Stimulated activated naive CD8-positive, alpha-beta T cell treated with anti-CD3 and anti-CD28 coated beads, Interleukin-15, Interleukin-2, amounts not matched to agents 100 ng/mL and 50 ng/mL, for 24 hours (primary cell): ENCODE results near the gene SLC66A3.
"Not testable (repeated sequence)": the region's sequence is repeated elsewhere in the genome, so short reads cannot be mapped to it uniquely, and the experiment has no call there.

ENCODE experiments used
- H3K27ac Mint-ChIP-seq: one replicate; pipeline ENCODE4 v1.8.0; 2021; ENCODE audit warnings: mild to moderate bottlenecking, mixed read lengths
- H3K27me3 Mint-ChIP-seq: one replicate; pipeline ENCODE4 v1.8.0; 2021; ENCODE audit warnings: mixed read lengths
- H3K36me3 Mint-ChIP-seq: one replicate; pipeline ENCODE4 v1.8.0; 2021; ENCODE audit warnings: low read depth, mixed read lengths
- H3K4me1 Mint-ChIP-seq: one replicate; pipeline ENCODE4 v1.8.0; 2021; ENCODE audit warnings: low read depth, mixed read lengths
- H3K4me3 Mint-ChIP-seq: one replicate; pipeline ENCODE4 v1.8.0; 2021; ENCODE audit warnings: mild to moderate bottlenecking, mixed read lengths
- H3K9me3 Mint-ChIP-seq: one replicate; pipeline ENCODE4 v1.8.0; 2021; ENCODE audit warnings: mixed read lengths

The SLC66A3 gene

GRCh38 chr2:11165046-11165445 lies 9.8 kb downstream of the SLC66A3 start:
- H3K4me1 Mint-ChIP-seq: peaks cover 13% of the 10 kb centered on the region
- H3K36me3 Mint-ChIP-seq, H3K4me3 Mint-ChIP-seq, H3K27me3 Mint-ChIP-seq, H3K9me3 Mint-ChIP-seq, H3K27ac Mint-ChIP-seq: not testable (repeated sequence)

- Mint-ChIP-seq H3K9me3 (no peaks in the 10 kb centered on the region), H3K36me3 (peaks cover 4% of the 10 kb centered on the region), H3K4me1 (no peaks in the 10 kb centered on the region), H3K27ac (no peak overlapping the region), H3K4me3 (no peak overlapping the region), H3K27me3 (no peaks in the 10 kb centered on the region)
These were observed 11.2 kb downstream of the SLC66A3 start for GRCh38 chr2:11166476-11166875.

GRCh38 chr2:11168488-11168887 lies 13.2 kb downstream of the SLC66A3 start:
- Mint-ChIP-seq H3K4me1 (no peaks in the 10 kb centered on the region), H3K36me3 (peaks cover 4% of the 10 kb centered on the region), H3K27me3 (no peaks in the 10 kb centered on the region), H3K4me3 (no peak overlapping the region), H3K9me3 (no peaks in the 10 kb centered on the region), H3K27ac (no peak overlapping the region)

- H3K27ac Mint-ChIP-seq: no peak overlapping the region
- no peaks in the 10 kb centered on the region for H3K27me3 Mint-ChIP-seq
- no peak overlapping the region for H3K4me3 Mint-ChIP-seq
- no peaks in the 10 kb centered on the region for H3K4me1 Mint-ChIP-seq
- no peaks in the 10 kb centered on the region for H3K36me3 Mint-ChIP-seq
- no peaks in the 10 kb centered on the region for H3K9me3 Mint-ChIP-seq
These were observed 14.1 kb downstream of the SLC66A3 start for GRCh38 chr2:11169333-11169732.

GRCh38 chr2:11174222-11174621 lies 19.0 kb downstream of the SLC66A3 start:
- H3K9me3 Mint-ChIP-seq: no peaks in the 10 kb centered on the region
- no peaks in the 10 kb centered on the region for H3K27me3 Mint-ChIP-seq
- no peak overlapping the region for H3K27ac Mint-ChIP-seq
- H3K4me1 Mint-ChIP-seq: peaks cover 12% of the 10 kb centered on the region
- no peak overlapping the region for H3K4me3 Mint-ChIP-seq
- H3K36me3 Mint-ChIP-seq: peaks cover 17% of the 10 kb centered on the region

GRCh38 chr2:11175293-11175795 lies 20.1 kb downstream of the SLC66A3 start:
- Mint-ChIP-seq H3K27ac (peak overlapping the region; percentile 43), H3K9me3 (no peaks in the 10 kb centered on the region), H3K4me3 (no peak overlapping the region), H3K27me3 (no peaks in the 10 kb centered on the region), H3K36me3 (peaks cover 20% of the 10 kb centered on the region), H3K4me1 (peaks cover 12% of the 10 kb centered on the region)

- H3K36me3 Mint-ChIP-seq: peaks cover 24% of the 10 kb centered on the region
- H3K27me3 Mint-ChIP-seq: no peaks in the 10 kb centered on the region
- H3K4me1 Mint-ChIP-seq: peaks cover 12% of the 10 kb centered on the region
- no peaks in the 10 kb centered on the region for H3K9me3 Mint-ChIP-seq
- H3K4me3 Mint-ChIP-seq: no peak overlapping the region
- no peak overlapping the region for H3K27ac Mint-ChIP-seq
These were observed 22.8 kb downstream of the SLC66A3 start for GRCh38 chr2:11177871-11178690.

- no peaks in the 10 kb centered on the region for H3K27me3 Mint-ChIP-seq
- peaks cover 25% of the 10 kb centered on the region for H3K36me3 Mint-ChIP-seq
- no peak overlapping the region for H3K4me3 Mint-ChIP-seq
- peaks cover 12% of the 10 kb centered on the region for H3K4me1 Mint-ChIP-seq
- no peaks in the 10 kb centered on the region for H3K9me3 Mint-ChIP-seq
- no peak overlapping the region for H3K27ac Mint-ChIP-seq
These were observed 23.9 kb downstream of the SLC66A3 start for GRCh38 chr2:11179196-11179595.

GRCh38 chr2:11179899-11180298 lies 24.6 kb downstream of the SLC66A3 start:
- Mint-ChIP-seq H3K9me3 (no peaks in the 10 kb centered on the region), H3K4me1 (peaks cover 11% of the 10 kb centered on the region), H3K27me3 (no peaks in the 10 kb centered on the region), H3K27ac (no peak overlapping the region), H3K4me3 (no peak overlapping the region), H3K36me3 (peaks cover 28% of the 10 kb centered on the region)

- Mint-ChIP-seq H3K27me3 (no peaks in the 10 kb centered on the region), H3K27ac (no peak overlapping the region), H3K4me1 (peaks cover 4% of the 10 kb centered on the region), H3K36me3 (peaks cover 28% of the 10 kb centered on the region), H3K4me3 (no peak overlapping the region), H3K9me3 (no peaks in the 10 kb centered on the region)
These were observed 25.4 kb downstream of the SLC66A3 start for GRCh38 chr2:11180653-11181052.

- Mint-ChIP-seq H3K4me3 (no peak overlapping the region), H3K9me3 (no peaks in the 10 kb centered on the region), H3K36me3 (peaks cover 35% of the 10 kb centered on the region), H3K4me1 (no peaks in the 10 kb centered on the region), H3K27me3 (no peaks in the 10 kb centered on the region), H3K27ac (no peak overlapping the region)
These were observed 27.7 kb downstream of the SLC66A3 start for GRCh38 chr2:11182951-11183350.

- H3K4me3 Mint-ChIP-seq: no peak overlapping the region
- H3K27ac Mint-ChIP-seq: no peak overlapping the region
- no peaks in the 10 kb centered on the region for H3K4me1 Mint-ChIP-seq
- H3K36me3 Mint-ChIP-seq: peaks cover 39% of the 10 kb centered on the region
- no peaks in the 10 kb centered on the region for H3K9me3 Mint-ChIP-seq
- H3K27me3 Mint-ChIP-seq: no peaks in the 10 kb centered on the region
These were observed 30.9 kb downstream of the SLC66A3 start for GRCh38 chr2:11186145-11186544.

- Mint-ChIP-seq H3K4me3 (no peak overlapping the region), H3K27ac (no peak overlapping the region), H3K4me1 (no peaks in the 10 kb centered on the region), H3K36me3 (peaks cover 40% of the 10 kb centered on the region), H3K27me3 (no peaks in the 10 kb centered on the region), H3K9me3 (no peaks in the 10 kb centered on the region)
These were observed 31.9 kb downstream of the SLC66A3 start for GRCh38 chr2:11187083-11187619.

- Mint-ChIP-seq H3K27me3 (no peaks in the 10 kb centered on the region), H3K27ac (no peak overlapping the region), H3K36me3 (peaks cover 45% of the 10 kb centered on the region), H3K9me3 (no peaks in the 10 kb centered on the region), H3K4me1 (no peaks in the 10 kb centered on the region), H3K4me3 (no peak overlapping the region)
These were observed 32.5 kb downstream of the SLC66A3 start for GRCh38 chr2:11187731-11188130.

GRCh38 chr2:11196246-11196645 lies 41.0 kb downstream of the SLC66A3 start:
- H3K27ac Mint-ChIP-seq: no peak overlapping the region
- peaks cover 46% of the 10 kb centered on the region for H3K36me3 Mint-ChIP-seq
- H3K4me1 Mint-ChIP-seq: no peaks in the 10 kb centered on the region
- H3K4me3 Mint-ChIP-seq: no peak overlapping the region
- H3K27me3 Mint-ChIP-seq: no peaks in the 10 kb centered on the region
- no peaks in the 10 kb centered on the region for H3K9me3 Mint-ChIP-seq

GRCh38 chr2:11200651-11201050 lies 45.4 kb downstream of the SLC66A3 start:
- Mint-ChIP-seq H3K36me3 (peaks cover 41% of the 10 kb centered on the region), H3K9me3 (no peaks in the 10 kb centered on the region), H3K4me1 (peaks cover 17% of the 10 kb centered on the region), H3K4me3 (no peak overlapping the region), H3K27me3 (no peaks in the 10 kb centered on the region), H3K27ac (no peak overlapping the region)
